ENCODE results near the gene GAB1.

The GAB1 gene

GRCh38 chr4:143336781-143337599, at the start of gene GAB1:
Gene GAB1, plus strand, starts transcription at chr4:143336876. Its CDS starts 313 bp downstream, at chr4:143337189.
- DNase-seq = peak; percentile 48

GRCh38 chr4:143287572-143287923, 49.1 kb upstream of the GAB1 start:
- no peak for DNase-seq

- DNase-seq = no peak
Observed at GRCh38 chr4:143288171-143288570, 48.5 kb upstream of the GAB1 start.

GRCh38 chr4:143289370-143289769, 47.3 kb upstream of the GAB1 start:
- no peak for DNase-seq

GRCh38 chr4:143291314-143291713, 45.4 kb upstream of the GAB1 start:
- DNase-seq = peak; percentile 1

- DNase-seq = no peak
Observed at GRCh38 chr4:143292858-143293257, 43.8 kb upstream of the GAB1 start.

GRCh38 chr4:143294310-143294709, 42.4 kb upstream of the GAB1 start:
- peak; percentile 22 for DNase-seq

- peak; percentile 75 for DNase-seq
Observed at GRCh38 chr4:143294710-143295275, 41.9 kb upstream of the GAB1 start.

- DNase-seq = no peak
Observed at GRCh38 chr4:143296397-143297067, 40.1 kb upstream of the GAB1 start.

- DNase-seq = no peak
Observed at GRCh38 chr4:143300860-143301259, 35.8 kb upstream of the GAB1 start.

GRCh38 chr4:143302536-143302935, 34.1 kb upstream of the GAB1 start:
- no peak for DNase-seq

- no peak for DNase-seq
Observed at GRCh38 chr4:143306788-143307187, 29.9 kb upstream of the GAB1 start.

- no peak for DNase-seq
Observed at GRCh38 chr4:143307531-143307930, 29.1 kb upstream of the GAB1 start.

GRCh38 chr4:143308377-143308776, 28.3 kb upstream of the GAB1 start:
- no peak for DNase-seq

GRCh38 chr4:143311924-143312323, 24.8 kb upstream of the GAB1 start:
- DNase-seq = no peak

GRCh38 chr4:143313521-143313920, 23.2 kb upstream of the GAB1 start:
- DNase-seq = no peak

GRCh38 chr4:143313996-143314395, 22.7 kb upstream of the GAB1 start:
- DNase-seq = no peak

- DNase-seq = no peak
Observed at GRCh38 chr4:143320113-143320512, 16.6 kb upstream of the GAB1 start.

- no peak for DNase-seq
Observed at GRCh38 chr4:143326735-143327134, 9.9 kb upstream of the GAB1 start.

- no peak for DNase-seq
Observed at GRCh38 chr4:143329985-143330384, 6.7 kb upstream of the GAB1 start.

GRCh38 chr4:143335979-143336780, 496 bp upstream of the GAB1 start:
- peak; percentile 76 for DNase-seq

GRCh38 chr4:143337600-143338287, 1.1 kb downstream of the GAB1 start:
- DNase-seq = no peak

- no peak for DNase-seq
Observed at GRCh38 chr4:143338313-143338712, 1.6 kb downstream of the GAB1 start.
